MV-4-11 (cell line): ENCODE measurements around the gene RIPK3.
A peak's percentile ranks its signal among the peaks of the same experiment; 100 is the strongest.
"Not testable (repeated sequence)": the region's sequence is repeated elsewhere in the genome, so short reads cannot be mapped to it uniquely, and the experiment has no call there.

Source experiments
- DNase-seq: peaks from one replicate; lab custom pipeline; 2025; lab: John Stamatoyannopoulos, UW

RIPK3 gene

DNA sequence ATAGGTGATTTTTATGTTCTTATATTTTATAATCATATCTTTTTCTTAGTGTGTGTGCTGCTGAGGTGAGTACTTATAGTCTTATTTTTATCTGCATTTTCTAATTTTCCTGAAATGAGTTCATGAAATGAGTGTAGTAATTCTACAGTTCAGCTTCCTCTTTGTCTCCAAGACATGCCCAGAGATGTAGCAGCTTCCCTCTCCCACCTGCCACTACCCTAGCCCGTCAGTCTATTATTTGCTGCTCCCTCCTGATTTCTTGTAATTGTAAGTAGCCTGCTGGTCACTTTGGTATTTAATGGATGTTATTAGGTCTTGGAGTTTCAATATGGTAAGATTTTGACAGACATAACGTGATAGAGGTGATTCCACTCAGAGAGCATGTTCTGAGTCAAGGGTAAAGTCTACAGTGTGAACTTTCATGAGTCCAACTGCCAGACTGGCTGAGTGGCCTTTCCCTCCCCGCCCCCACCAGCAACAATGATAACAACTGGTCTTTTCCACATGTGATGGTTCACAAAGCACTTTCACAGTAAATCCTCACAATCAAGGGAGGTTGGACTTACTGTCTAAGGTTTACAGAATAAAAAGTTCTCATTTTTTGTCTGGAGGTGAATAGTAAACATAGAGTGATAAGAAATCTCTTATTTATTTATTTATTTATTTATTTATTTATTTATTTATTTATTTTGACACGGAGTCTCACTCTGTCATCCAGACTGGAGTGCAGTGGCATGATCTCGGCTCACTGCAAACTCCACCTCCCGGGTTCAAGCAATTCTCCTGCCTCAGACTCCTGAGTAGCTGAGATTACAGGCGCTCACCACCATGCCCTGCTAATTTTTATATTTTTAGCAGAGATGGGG, 4.2 kb upstream of the RIPK3 start:
- DNase-seq: peak; percentile 17

DNA sequence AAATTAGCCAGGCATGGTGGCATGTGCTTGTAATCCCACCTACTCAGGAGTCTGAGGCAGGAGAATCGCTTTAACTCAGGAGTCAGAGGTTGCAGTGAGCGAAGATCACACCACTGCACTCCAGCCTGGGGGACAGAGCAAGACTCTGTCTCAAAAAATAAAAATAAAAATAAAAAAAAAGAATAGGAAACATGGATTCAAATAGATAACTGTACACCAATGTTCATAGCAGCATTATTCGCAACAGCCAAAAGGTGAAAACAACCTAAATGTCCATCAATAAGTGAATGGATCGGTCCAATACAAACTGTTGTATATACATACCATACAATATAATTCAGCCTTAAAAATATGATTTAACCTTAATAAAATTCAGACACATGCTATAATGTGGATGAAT, 3.1 kb upstream of the RIPK3 start:
- DNase-seq: no peak

DNA sequence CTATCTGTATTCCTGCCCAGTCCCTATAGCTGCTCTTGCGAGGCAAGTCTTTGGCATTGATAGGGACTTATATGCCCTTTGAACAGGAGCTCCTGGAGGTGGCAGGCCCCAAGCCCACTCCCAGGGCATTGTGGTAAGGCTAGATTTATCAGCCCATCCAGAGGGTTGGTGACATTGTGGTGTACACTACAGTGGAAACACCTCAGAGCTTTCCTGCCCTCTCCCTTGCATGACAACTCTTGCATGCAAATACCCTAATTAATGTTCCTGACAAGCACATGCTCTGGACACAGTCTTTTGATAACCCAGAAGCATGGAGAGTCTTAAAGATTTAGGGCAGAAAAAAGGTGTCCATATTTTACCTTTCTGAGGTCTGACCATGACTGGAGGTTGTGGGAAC, 815 bp upstream of the RIPK3 start:
- no peak for DNase-seq

DNA sequence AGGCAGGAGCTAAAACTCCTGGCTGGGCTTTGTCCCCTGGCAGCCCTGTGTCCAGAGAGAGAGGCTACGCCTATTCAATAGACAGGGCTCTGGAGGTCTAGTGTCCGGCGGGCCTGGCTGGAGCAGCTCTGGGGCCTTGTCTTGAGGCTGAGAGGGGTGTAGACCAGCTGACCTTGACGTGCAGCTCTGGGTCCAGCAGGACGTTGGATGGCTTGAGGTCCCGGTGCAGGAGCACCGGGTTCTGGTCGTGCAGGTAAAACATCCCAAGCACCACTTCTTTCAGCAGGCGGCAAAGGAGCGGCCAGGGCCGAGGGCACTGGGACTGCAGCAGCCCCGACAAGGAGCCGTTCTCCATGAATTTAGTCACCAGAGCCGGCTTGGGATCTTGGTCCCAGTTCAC, 948 bp downstream of the RIPK3 start:
- DNase-seq: no peak

DNA sequence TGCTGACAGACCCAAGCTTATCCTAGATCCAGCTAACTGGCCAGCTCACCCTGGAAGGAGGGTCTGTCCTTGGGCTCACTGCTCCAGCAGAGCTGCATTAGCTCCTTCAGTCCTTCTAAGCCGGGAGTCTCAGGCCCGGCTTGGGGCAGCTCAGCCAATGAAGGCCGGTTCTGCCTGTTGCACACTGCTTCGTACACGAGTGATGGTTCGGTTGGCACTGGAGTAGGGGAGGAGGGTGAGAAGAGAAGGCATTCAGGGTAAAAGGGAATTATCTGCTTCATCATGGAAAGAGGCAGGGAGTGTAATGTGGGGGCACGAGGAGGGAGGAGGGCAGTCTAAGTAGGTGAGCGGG, 2.0 kb downstream of the RIPK3 start:
- no peak for DNase-seq

DNA sequence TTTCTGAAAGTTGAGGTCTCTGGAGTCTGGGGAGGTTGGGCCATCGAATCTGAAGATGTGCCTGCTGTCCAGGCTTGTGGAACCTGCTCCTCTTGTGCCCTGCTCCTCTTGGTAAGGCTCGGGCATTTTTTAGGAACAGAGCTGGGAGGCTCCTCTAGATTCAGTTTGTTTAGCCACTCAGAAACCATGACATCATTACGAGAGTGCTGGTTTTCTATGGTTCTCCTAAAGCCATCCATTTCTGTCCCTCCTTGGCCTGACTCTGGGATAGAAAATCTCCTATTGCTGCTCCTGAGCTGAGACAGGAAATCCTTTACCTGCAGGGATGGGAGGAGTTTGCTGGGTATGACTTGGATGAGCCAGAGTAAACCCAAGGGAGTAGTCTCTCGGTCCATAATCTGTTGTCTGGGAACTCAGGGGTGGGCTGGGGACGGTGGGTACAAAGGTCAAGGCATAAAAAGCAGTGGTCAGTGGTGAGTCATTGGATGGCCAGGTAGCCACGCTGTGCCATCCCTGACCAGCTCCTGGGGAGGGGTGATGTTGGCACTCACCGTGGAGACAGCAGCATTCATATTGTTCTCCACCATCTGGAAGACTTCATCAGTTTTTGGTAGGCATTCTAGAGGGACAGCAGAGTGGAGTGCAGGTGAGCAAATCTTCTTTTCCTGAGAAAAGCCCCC, 2.5 kb downstream of the RIPK3 start:
- DNase-seq: no peak

DNA sequence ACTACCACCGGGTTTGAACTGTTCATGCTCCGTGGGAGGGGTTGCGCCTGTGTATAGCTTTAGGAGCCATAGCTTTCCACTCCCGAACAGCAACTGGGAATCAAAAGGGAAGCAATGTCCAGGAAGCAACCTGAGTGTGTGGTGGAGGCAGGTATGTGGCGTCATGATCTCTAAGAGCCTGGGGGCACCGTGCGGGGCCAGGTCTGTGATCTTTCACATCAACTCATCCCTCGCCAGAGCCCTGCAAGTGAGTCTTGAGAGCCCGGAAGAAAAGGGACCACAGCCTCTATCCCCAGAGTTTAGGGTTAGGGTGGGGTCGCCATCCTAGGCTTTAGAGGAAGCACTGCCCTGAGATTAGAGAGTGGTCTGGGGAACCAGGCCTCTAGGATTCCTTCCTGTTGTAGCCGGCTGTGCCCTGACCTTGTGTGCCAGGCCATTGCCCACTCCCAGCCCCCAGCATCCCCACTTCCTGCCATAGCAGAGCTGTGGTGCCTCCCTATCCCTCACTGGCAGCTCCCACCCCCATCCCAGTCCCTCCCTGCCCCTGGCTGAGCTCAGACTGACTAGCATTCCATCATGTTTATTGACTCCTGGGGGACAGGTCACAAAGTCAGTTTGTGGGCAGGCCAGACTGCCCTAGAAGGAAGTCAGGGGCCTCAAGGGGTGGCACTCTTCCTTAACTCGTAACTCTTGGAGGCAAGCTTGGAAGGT, 4.2 kb downstream of the RIPK3 start:
- peak; percentile 34 for DNase-seq

DNA sequence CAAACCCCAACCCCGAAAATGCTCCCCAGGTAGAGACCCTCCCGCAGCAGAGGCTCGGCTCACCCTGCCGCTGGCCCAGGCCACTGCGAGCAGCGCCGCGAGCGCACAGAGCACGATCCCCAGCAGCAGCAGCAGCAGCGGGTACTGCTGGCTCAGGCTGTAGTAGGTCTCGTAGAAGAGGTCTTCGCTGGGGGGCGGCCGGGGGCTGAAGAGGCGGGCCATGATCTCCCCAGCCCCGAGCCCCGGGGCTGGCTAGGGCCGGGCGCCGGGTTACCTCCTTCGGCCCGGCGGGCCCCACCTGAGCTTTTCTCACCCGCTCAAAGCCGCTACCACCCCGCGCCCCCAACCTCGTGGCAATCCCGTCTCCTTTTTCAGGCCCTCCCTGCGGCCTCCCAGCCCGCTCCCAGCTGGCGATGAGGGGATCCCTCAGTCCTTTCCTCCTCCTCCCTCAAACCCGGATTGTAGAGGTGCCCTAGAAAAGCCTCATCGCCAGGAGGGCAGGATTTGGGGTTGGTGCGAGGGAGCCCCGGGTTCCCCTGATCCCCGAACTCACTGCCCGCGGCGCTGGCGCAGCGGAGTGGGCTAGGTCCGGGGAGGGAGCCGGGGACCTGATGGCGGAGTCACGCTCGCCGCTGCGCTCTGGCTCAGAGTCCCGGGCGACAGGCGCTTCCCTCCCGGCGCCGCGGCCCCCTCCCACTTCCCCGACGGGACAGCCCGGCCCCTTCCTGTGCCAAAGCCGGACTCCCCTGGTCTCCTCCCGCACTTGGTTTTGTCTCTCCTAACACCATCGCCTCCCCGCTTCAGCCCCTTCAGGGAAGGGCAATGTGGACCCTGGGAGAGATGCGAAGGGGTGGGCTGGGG, 5.1 kb downstream of the RIPK3 start, which contains the start of gene ADCY4:
Gene ADCY4 (minus strand): TSS at position 641 of the 861 bp plus-strand sequence. CDS start 419 bp downstream, at position 222.
- no peak for DNase-seq

DNA sequence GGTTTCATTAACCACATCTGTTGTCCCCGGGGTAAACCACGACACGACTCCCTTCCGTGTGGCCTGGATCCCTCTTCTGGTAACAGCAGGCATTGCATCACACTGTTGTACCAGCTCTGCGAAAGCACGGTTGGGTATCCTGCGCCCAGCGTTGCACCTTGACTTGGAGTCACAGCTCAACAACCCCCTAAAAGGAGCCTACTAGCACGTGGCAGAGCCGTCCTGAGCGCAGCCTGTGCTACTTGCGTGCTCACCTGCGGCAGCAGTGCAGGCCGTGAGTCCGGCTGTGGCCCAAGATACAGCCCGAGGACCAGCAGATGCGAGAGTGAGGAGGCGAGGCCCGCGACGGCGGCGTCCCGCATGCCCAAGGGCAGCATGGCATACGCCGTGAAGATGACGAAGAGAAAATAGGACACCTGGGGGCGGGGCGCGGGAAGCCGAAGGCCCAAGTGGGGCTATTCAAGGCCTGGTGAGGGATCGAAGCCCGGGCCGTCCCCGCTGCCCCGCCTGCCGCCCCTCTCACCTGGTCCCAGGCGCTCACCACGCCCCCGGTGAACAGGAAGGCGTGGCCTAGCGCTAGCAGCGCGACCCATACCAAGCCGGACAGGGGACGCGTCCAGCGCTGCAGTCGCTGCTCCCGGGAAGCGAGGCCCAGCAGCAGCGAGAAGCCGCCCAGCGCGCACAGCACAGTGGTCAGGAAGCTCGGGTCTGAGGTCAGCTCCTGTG, 7.4 kb downstream of the RIPK3 start:
- peak; percentile 79 for DNase-seq

DNA sequence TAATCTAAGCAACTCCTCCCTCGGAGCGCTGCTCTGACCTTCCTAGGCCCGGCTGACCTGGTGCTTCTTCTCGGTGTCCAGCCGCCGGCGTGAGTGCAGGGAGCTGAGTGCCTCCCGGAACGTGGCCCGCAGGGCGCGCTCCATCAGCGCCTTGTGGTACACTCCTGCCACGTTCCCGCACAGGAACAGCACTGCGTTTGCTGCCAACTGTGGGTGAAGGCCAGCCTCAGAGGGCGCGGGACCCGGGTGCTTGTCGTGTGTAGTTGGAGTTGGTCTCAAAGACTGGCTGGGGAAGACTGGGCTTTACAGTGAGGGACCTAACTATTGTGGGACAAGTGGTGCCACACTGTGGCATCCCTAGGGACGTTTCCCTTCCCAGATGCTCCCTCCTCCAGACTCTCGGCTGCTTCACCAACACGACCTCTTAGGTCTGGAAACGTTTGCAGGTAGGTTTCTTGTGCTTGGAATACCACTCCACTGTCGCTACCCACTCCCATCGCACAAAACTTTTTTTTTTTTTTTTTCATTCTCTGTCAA, 8.0 kb downstream of the RIPK3 start:
- DNase-seq: no peak

DNA sequence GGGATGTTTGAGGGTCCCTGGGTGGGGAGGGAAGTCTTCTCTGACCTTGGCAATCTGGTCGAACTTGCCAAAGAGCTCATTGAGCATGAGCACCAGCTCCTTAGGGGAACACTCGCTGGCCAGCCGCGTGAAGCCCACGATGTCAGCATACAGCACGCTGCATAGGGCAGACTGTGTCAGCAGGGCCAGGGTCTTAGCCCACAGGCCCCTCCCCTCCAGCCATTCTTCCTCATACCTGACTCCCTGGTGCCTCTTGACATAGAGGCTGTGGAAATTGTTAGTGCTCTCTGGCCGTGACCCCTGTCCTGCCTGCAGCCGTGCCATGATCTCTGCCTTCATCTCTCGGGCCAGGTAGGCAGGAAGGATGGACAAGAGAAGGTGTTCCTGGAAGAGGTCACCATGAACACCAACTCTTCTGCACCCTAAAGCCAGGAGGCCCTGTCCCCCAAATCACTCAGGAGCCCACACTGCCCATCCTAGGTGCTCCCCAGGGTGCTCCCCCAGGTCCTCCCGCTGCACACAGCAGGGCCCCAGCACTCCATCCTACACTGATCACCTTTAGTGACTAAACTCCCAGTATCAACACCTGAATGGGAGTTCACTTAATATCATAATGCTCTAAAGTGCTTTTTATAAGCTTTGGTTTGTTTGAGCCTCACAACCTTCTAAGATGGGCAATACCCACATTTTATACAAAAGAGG, 8.7 kb downstream of the RIPK3 start:
- DNase-seq: no peak

DNA sequence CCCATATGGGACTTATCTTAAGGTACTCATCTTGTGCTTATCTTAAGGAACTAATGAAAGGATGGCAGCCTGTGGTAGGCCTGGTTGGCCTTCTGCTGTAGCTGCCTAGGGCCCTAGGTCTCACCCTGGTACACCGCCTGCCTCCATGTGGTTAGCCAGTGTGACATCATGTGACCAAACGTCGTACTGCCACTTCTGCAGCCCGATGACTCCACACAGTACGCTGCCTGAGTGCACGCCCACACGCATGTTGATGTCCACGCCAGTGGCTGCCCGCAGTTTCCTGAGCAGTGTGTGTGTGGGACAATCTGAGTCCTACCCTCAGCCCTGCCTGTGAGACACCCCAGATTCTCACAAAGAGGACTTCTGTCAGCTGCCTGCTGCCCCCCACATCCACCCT, 10.1 kb downstream of the RIPK3 start:
- peak; percentile 92 for DNase-seq

DNA sequence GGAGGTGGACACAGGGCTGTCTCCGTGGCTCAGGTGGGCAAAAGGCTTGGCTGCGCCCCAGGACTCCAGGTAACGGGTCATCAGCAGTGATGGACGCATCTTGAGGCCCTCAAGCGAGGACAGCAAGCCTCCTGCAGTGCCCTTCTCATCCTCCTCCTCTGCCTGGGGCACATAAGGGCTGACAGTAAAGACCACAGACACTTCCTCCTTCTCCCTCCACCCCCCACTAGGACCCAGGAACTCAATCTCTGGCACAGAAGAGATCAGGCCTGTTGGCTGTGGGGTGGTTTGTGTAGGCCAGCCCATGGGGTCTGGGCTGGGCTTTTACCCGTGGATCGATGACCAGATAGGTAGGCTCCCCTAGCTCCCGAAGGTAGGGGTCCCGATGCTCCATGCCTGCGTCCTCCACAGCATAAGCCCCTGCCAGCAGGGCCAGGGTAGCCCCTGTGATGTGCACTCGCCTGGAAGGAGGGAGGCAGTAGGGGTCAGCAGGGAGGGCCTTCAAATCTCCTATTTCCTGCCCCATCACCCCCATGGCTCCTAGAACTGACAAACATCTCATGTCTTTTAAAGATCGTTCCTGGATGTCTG, 10.6 kb downstream of the RIPK3 start:
- peak; percentile 42 for DNase-seq

DNA sequence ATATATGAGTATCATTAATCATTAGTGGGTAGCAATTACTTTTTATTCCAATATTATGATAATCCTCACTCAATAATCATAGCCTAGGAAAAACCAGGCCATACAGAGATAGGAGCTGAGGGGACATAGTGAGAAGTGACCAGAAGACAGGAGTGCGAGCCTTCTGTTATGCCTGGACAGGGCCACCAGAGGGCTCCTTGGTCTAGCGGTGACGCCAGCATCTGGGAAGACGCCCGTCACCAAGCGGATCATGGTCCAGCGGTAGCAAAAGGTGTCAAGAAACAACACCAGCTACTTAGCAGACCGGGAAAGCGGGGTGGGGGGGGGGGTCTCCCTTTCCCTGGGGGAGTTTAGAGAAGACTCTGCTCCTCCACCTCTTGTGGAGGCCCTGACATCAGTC, 11.9 kb downstream of the RIPK3 start:
- DNase-seq: not testable (repeated sequence)

DNA sequence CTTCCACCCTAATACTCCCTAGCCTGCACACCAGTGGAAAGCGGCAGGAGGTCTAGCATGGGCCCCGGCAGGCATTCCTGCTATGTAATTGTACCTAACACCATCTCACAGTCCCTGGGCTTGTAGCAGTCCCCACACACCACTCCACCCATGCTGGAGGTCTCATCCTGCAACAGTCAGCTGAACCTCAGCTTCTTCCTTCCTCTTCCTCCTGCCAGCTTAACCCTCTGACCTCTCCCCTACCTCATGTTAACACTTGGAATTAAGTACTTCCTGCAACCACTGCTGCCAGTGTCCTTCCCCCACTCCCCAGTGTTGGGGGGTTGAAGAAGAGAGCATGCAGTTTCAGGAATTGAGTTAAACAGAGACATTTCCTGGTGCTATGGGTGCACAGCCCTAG, 12.5 kb downstream of the RIPK3 start:
- peak; percentile 87 for DNase-seq

DNA sequence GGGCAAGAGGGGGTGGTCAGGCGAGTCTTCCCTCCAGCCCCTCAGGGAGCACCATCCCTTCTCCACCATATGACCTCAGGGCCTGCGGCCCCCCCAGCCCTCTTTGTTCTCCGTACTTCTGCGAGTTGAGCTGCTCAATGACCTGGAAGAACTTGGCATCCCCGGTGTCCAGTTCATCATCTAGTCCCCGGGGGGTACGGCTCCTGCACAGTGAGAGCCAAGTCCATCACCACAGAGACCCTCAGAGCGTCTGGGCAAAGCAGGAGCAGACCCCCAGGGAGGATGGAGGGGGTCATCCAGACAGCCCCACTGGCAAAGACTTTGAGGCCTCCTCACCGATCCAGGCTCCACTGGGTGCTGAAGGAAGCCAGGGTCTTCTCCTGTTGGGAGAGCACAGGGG, 13.8 kb downstream of the RIPK3 start:
- DNase-seq: no peak

DNA sequence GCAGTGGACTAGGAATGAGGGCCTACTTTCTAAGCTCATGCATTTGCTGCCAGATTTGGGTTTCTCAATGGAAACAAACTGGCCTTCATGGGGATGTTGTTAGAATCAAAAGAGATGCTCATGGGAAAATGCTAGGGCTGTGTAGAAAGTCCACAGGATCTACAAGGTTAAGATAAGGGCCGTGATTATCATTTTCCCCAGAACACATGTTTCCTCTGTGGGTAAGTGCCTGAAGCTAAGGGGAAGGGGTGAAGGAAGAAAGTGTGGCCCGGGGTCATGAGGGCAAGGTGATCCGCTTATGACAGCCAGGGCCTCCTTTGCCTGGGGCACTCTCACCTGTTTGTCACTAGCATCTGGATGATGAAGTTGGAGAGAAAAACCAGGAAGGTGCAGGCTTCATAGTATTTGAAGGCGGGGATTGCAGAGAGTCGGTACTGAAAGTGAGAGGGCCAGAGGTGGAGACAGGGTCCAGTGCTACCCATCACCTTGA, 14.7 kb downstream of the RIPK3 start:
- no peak for DNase-seq

DNA sequence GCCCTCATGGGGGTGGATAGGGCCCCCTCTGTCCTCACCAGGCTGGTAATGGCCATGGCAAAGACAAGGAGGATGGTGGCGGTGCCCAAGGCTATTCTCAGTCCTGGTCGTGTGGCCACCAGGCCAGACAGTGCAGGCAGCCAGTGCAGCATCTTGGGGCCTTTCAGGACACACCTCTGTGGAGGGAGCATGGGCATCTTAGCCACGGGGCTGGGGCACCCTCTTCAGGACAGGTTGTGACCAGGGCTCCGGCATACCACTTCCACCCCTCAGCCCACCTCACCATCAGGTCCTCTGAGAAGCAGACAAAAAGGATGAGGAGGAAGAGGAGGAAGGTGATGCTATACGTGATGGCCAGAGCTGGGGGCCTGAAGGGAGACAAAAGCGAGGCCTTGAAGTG, 15.8 kb downstream of the RIPK3 start:
- DNase-seq: no peak

DNA sequence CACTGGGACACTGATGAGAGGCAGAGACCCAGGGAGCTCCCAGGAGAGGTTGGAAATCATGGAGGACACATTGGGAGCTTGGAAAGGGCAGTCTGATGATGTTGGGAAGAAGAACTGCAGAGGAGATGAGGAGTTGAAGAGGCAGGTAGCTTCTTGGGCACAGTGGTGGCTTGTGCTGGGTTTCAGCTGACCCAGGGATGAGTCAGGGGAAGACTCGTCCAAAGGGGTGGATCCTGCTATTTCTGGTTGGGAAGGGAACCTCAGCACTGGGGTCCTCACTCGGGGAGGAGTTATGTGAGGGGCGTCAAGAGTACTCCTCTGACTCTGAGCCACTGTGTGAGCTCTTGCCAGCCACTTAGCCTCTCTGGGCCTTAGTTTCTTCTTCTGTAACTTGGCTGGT, 16.4 kb downstream of the RIPK3 start:
- no peak for DNase-seq

DNA sequence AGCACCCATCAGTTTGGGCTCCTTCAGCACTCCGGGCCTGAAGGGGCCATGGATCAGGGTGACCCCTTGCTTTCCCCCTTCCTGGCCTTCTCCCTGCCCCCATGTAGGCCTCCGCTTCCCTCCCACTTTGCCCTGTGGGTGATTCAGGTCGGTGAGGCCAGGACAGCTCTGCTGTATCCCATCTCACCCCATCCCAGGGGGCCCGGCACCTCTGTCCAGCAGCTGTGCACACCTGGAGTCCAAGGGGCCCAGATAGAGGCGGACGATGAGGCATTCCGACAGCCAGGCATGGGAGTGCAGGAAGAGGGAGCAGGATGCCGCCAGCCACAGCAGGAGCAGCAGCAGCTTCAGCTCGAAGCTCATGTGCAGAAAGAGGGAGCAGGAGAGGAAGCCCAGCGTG, 17.1 kb downstream of the RIPK3 start:
- DNase-seq: no peak
